ENCODE measurements around the gene SEC16A.
A peak's percentile ranks its signal among the peaks of the same experiment; 100 is the strongest.

The SEC16A gene

DNA sequence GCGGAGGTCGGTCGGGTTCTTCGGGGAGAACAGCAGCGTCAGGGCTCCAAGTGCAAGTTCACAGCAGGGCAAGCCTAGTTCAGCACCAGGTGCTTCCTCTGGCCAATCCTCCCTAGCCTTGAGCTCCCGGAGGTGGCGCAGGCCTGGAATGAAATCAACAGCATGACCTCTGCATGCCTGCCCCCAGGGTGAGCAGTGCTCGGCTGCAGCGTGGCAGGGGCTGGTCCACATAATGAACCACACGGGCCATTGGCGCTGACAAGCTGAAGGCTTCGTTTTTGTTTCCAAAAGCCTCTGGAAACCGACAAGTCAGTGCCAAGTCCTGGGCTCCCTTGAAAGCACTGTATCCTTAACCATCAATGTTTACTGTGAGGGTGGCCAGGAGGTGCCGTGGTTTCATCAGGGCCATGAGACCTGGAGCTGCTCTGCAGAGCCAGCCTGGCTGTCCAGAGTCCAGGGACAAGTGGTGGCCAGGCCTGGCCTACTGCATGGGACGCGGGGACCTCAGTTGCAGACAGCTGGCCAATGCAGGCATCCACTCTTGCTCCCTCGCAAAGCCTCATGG lies 41.1 kb downstream of the SEC16A start:
- DNase-seq (ENCODE audit: extremely low read depth in 1 of 2, low read depth in 1 of 2): no peak

DNA sequence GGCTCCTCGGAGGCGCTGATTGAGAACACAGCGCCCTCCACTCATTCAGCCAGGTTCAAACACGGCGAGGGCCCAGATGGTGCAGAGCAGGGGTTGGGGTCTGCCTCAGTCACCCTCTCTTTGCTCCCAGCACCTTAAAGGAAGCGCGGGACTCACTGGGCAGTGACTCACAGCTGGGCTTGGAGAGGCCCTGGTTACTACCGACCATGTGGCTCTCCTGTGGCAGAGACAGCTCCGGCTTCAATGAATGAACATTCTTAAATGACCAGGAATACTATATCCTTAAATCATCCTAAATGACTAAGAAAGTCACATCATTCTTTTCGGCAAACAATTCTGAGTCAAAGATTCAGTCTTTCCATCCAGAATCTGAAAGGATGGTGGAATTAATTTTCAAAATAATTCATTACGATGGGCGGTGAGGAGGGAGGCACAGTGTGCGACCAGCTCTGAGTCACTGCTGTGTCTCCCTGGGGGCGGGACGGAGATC lies 41.6 kb downstream of the SEC16A start:
- DNase-seq (ENCODE audit: extremely low read depth in 1 of 2, low read depth in 1 of 2): no peak

DNA sequence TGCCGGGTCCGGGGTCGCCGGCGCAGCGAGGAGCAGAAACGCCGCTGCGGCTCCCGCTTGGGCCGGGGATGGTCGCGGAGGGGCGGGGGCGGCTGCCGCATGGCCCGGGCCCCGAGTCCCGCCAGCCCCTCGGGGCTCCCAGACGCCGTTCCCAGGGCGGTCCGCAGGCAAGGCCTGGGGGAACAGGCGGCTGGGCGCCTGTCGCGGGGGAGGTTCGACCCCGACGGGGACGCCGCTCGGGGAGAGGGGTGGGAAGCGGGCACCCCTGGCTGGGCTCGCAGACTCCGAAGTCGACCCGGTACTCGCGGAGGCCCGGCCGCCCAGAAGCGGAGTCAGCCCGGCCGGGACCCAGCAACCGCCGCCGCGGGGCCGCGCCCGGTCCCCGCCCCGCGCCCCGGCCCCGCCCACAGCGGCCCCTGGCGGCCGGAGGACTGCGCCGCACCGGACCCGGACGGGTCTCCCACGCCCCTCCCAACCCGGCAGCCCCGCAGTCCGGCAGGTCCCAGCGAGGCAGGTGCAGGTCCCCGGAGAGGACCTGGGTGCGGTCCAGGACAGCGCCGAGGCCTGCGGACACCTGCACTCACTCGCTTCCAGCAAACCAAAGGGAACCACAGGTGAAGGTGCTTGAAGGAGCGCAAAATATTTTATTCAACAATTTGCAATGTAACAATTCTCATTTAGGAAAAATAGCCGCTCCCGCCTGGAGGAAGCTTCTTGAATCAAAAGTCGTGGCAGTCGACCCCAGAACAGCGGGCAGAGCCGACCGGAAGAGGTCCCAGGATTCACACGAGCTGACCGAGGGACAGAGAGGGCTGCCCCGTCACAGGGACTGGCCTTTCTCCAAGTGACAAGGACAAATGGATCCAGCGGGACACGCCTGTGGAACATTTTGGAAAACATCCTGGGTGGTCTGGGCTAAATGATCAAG lies 43.1 kb downstream of the SEC16A start, which contains the start of gene INPP5E:
TSS of gene INPP5E (minus strand) at position 365 of the 928 bp plus-strand sequence. CDS start 426 bp downstream, outside the sequence.
- DNase-seq (ENCODE audit: extremely low read depth in 1 of 2, low read depth in 1 of 2): peak; percentile 45 to 82

DNA sequence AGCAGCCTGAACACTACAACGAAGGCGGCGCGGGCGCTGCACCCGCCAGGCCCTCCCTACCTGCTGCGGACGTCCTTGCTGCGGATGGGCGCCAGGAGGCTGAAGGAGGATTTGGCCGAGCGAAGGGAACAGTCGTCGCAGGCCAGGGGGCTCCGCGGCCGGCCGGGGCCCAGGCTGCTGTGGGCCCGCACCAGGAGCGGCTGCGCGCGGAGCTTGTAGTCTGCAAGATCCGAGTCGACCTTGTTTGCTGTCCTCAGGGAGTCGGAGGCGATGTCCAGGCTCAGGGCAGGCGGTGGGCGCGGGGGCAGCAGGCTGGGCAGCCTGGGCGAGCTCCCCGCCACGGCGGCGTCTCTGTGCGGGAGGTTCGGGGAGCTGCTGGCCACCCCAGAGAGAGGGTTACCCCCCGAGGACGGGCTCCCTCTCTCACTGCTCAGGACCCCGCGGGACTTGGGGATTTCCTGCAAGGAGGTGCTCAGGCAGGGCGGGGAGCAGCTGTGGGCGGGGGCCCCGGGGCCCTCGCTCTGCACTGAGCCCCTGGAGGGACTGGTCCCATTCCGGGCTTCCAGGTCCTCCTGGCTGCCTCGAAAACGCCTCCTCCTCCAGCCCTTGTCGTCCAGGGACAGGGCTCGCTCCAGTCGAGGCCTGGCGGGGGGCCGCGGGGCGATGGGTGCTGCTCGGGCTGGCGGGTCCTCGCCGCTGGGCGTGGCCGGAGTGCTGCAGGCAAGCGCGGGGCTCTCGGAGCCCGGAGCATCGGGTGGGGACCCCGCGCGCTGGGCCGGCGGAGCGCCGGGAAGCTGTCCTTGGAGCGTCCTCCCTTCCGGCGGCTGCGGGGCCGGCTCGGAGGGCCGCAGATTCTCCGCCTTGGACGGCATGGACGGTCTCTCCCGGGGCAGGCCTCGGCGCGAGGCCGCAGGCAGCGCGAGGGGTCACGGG lies 44.0 kb downstream of the SEC16A start:
- DNase-seq (ENCODE audit: extremely low read depth in 1 of 2, low read depth in 1 of 2): peak; percentile 7 to 27

DNA sequence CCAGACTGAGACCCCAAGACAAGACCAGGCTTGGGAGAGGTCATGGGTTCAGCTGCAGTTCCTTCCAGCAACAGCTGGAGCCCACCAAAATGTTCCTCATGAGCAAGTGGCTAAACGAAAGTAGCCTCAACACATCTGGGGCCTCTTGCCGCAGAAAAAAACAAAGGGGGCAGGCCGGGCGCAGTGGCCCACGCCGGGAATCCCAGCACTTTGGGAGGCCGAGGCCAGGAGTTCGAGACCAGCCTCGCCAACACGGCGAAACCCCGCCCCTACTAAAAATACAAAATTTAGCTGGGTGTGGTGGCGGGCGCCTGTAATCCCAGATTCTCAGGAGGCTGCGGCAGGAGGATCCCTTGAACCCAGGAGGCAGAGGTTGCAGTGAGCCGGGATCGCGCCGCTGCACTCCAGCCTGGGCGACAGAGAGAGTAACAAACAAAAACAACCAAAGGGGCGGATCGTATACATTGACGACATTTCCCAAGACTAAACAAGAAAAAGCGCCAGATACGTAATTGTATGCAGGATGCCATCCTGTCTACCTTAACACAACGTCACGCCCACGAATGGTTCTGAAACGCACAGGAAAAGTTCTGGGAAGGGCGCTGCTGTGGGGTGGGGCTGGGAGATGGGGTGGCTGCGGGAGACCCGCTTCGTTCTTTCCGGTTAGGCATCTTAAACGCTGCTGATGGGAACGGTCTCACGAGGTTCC lies 44.8 kb downstream of the SEC16A start:
- no peak for DNase-seq (ENCODE audit: extremely low read depth in 1 of 2, low read depth in 1 of 2)

DNA sequence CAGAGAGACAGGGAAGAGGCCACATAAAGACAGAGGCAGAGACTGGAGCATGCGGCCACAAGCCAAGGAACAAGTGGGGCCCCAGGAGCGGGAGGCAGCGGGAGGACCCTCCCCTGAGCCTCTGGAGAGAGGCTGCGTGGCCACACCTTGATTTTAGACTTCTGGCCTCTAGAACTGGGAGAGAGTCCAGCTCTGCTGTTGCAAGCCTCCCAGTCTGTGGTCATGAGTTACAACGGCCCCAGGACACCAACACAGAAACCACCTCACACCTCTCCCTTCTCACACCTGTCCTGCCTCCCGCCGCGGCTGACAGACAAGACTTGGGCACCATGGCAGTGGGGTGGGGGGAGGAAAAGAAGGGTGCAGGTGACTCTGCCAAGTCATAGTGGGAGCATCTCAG lies 45.4 kb downstream of the SEC16A start:
- DNase-seq (ENCODE audit: extremely low read depth in 1 of 2, low read depth in 1 of 2): no peak

DNA sequence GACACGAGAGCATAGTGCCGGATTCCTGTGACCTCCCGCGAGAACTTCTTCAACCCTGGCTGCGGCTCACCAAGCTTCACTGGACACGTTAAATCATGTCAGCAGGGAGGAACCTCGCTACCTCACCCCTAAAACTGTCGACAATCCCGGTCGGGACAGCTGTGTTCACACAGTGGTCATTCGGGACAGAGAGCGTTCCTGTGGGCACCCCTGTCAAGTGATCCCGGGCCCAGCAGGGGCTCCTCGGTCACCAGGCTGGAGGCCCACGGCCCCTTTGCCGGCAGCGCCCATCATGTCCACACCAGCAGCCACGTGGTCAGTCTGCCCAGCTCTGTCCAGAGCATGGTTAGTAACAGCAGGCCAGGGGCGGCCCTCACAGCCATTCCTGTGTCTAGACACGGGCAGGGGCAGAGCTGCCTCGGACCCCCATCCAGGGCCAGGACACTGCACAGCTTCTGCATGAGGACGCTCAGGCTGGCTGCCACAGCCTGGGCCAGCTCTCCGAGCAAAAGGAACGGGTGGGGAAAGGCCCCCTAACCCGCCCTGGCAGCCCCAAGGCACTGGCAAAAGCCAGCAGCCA lies 46.7 kb downstream of the SEC16A start:
- no peak for DNase-seq (ENCODE audit: extremely low read depth in 1 of 2, low read depth in 1 of 2)

DNA sequence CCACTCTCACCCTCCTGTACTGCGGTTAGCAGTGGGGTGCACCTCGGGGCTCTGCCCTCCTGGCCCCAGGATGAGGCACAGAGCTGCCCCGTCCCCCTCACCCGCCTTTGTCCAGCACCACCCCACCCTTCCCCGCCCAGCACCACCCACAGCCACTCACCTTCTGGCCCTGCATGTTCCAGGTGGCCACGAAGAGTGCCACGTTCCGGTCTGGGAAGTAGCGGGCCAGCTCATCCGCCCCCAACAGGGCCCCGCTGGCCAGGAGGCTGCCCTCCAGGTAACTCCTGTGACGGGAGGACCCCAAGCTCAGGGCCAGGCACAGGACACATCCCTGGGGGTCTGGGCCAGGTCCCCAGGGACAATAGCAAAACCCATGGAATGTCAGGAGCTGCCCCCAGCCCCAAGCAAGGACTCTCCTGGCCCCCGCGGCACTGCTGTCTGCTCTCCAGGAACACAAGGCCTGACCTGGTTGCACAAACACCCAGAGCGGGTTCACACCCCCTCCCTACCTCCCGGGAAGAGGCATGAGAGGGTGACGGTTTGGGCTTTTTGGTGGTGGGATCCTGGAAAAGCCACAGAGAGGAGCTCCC lies 48.2 kb downstream of the SEC16A start:
- no peak for DNase-seq (ENCODE audit: extremely low read depth in 1 of 2, low read depth in 1 of 2)

DNA sequence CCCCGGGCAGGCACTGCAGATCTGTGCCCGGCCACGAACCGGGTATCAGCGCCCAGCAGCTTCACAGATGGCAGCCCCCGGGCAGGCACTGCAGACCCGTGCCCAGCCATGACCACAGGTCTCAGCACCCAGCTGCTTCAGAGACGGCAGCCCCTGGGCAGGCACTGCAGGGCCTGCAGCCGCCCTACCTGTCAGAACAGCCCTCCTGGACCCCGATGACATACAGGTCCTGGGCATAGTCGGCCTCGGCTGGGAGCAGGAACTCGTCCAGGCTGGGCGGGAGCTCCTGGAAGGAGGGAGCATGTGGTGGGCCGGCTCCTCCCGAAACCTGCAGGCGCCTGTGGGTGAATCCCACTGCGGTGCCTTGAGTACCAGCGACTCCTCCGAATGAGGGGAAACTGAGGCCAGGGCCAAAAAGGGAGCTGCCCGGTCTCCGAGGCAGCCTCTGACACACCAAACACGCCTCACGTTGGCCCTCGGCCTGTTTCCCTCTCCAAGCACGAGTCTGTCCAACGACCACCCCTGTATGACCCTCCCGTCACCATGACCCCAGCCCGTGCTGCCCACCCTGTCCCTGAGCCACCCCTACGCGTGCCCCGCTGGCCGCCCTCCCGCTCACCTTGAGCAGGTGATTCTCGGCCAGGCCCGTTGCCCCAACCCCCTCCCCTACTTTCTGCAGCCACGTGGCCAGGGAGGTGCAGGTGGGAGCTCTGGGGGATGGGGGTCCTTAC lies 48.8 kb downstream of the SEC16A start:
- no peak for DNase-seq (ENCODE audit: extremely low read depth in 1 of 2, low read depth in 1 of 2)

DNA sequence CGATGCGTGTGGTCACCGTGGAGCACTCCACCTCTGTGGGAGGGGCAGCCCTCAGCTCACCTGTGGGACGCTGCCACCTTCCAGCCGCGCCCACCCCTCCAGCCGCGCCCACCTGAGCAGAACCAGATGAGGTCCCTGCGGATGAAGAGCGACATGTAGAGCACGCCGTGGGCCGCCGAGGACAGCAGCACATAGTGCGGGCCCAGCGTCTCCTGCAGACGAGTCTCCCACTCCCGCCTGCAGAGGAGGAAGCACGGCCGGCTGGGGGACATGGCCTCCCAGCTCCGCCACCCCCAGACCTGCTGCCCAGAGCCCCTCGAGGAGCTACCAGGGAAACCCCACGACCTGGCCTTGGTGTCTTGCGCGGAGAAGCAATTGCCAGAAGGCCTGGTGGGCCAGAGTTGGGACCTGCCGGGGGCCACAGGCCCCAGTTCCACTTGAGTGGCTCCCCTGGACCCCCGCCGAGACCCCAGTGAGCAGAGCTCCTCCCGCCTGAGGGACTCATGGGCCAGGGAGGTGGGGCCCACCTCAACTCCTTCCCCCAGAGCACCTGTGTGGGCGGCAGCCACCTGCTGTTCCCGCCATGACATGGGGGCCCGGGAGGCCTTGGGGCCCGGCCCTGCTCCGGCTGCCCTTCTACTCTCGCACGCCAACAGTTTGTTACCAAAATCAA lies 49.7 kb downstream of the SEC16A start:
- DNase-seq (ENCODE audit: extremely low read depth in 1 of 2, low read depth in 1 of 2): no peak

DNA sequence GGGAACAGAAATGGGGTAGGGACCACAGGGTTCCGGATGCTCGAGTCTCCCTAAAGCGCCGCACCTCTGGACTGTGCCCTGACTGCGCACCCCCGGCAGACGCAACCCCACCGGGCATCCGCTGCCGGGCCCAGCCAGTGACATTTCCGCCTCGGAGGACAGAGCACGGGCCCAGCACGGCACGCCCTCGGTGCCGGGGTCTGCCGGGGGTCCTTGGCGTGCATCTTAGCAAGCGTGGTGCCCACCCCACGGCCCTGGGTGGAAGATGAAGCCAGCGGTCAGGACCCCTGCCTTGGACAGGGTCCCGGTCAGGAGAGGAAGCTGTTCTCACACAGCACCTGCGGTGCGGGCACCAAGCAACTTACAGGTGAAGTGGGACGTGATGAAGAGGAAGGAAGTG lies 50.2 kb downstream of the SEC16A start:
- DNase-seq (ENCODE audit: extremely low read depth in 1 of 2, low read depth in 1 of 2): no peak

DNA sequence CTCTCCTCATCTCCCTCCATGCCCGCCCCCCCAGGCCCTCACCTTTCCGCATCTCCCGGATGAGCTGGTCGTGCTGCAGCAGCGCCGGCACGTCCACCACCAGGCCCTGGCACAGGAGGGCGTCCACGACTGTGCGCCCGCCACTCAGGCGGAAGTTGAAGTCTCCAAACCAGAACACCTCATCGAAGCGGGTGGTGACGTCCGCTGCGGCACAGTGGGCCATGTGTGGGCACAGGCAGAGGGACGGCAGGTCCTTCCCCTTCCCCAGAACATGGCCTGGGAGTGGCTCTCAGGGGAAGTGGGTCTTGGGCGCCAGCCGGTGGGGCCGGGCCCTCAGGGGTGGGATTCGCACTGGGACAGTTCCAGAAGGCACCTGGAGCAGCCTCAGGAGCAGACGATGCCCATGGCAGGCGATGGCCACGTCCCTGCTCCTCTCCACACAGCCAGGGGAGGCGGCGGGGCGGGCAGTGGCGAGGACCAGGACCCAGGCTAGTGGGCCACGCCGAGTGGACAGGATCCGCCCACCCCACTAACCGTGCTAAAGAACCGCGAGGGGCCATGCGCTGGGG lies 51.0 kb downstream of the SEC16A start:
- DNase-seq (ENCODE audit: extremely low read depth in 1 of 2, low read depth in 1 of 2): no peak

DNA sequence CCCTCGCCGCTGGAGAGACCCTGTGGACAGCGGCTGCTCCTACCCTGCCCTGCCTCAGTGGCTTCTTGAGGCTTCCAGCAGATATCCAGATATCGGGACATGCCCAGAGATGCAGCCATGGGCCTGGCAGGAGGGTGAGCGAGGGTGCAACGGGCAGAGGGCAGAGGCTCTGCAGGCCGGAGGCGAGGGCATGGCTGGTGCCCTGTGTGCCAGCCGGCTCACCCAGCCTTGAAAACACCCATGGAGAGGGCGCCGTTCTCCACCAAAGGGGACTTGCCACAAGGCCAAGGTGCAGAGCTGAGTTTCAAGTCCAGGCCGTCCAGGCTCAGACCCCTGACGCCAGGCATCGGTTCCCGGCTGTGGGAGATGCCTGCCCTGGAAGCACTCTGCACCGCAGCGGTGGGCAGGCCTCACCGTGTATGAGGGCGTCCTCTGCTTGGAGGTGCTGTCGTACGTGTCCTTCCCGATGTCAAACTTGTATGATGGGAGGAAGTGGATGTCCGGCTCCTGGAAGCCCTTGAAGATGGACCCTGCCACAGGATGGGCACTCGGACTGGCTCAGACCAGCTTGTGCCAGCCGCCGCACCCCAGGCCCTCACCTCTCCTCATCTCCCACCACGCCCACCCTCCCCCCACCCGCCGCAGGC lies 52.1 kb downstream of the SEC16A start:
- DNase-seq (ENCODE audit: extremely low read depth in 1 of 2, low read depth in 1 of 2): no peak

DNA sequence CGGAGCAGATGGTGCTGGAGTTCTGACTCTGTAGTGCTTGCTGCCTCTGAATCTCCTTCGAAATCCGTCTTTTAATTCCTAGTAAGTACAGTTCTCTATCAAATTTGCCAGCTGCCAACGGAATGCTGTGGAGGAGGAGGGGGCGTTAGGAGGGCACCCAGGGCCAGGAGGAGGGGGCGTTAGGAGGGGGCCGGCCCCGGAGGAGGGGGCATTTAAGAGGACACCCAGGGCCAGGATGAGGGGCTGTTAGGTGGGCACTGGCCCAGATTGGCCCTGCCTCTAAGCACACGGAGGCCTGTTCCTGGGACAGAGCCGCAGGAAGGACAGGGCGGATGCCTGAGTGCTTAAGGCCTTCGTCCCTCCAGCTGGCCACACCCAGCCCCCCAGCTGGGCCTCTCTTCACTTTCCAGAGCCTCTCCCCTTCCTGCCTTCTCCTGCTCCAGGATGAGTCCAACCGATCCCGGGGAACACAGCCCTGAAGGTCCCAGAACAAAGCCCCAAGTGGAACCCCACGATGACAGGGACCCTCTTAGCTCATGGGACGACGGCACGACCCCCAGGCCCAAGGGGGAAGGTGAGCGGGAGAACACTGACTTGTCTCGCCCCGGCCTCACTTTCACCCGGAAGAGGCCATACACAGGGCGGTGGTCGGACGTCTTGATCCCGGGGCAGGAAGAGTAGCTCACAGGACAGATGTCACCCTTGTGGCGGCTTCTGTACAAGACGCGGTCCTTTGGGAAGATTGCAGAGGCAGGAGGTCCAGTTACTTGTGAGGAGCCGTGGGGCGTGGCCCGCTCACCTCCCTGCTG lies 53.0 kb downstream of the SEC16A start:
- no peak for DNase-seq (ENCODE audit: extremely low read depth in 1 of 2, low read depth in 1 of 2)

DNA sequence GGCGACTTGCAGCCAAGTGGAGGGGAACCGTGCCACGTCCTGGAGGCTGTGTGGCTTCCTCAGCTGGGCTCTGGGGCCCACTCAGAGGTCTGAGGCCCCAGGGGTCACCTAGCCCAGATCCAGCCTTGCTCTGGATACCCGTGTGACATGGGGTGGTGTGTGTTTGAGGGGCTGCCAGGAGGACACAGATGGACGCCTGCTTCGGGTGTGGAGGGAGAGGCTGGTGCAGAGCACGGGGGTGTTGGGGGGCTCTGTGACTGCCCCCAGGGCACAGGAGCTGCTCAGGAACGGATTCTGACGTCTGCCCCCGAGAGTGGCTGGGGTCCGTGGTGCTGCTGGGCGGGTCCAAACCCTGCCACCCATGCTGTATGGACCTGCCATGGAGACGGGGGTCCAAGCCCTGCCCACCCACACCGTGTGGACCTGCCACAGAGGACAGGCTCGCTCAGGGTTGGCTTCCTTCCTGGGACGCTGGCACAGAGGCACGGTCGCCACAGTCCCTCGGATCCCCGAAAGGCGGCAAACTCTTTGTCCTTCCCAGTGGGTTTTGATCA lies 53.7 kb downstream of the SEC16A start:
- no peak for DNase-seq (ENCODE audit: extremely low read depth in 1 of 2, low read depth in 1 of 2)

DNA sequence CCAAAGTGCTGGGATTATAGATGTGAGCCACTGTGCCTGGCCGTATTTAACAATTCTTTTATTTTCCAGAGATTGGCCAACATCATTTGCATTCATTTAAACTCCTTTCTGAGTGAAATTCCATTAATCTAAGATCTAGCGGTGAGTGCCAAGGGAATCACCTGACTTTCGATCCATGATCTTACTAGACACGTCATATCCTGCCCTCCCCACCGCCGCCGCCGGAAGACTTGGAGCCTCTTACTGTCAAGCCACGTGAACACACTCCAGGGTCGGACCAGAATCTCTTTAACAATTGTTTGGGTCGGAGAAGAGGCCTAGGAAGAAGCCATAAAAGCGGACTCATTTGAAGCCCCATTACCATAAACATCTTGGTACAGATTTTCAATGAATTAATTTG lies 56.1 kb downstream of the SEC16A start:
- no peak for DNase-seq (ENCODE audit: extremely low read depth in 1 of 2, low read depth in 1 of 2)
